ENCODE measurements around the gene TRIM50. TPM values are rescaled to one million over a fixed set of nuclear protein-coding genes. Genes with fewer than 3 reads are reported as not detected.
A peak's percentile ranks its signal among the peaks of the same experiment; 100 is the strongest.
"Not testable (repeated sequence)": the region's sequence is repeated elsewhere in the genome, so short reads cannot be mapped to it uniquely, and the experiment has no call there.

Gene TRIM50
- total and polyA plus RNA-seq, 11 donors: 0.08 to 0.72 (median 0.31) TPM; not detected in 6

DNA sequence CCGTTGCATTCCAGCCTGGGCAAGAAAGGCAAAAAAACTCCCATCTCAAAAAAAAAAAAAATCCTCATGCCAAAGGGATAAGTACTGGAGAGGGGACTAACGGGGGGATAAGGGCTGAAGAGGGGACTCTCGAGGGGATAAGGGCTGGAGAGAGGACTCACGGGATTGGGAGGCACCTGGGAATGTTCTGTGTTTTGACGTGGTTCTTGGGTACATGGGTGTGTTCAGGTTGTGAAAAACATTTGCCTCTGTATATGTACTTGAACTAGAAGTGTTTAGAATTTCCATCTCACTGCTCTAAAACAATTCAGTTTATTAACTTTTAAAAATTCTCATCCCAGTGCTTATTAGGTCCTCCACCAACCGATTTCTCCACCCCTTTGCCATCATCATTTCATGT, 4.6 kb upstream of the TRIM50 start:
- DNase-seq (no peak), ATAC-seq (no peak)
- intact Hi-C loops (cut with DNase I): no loop called here

DNA sequence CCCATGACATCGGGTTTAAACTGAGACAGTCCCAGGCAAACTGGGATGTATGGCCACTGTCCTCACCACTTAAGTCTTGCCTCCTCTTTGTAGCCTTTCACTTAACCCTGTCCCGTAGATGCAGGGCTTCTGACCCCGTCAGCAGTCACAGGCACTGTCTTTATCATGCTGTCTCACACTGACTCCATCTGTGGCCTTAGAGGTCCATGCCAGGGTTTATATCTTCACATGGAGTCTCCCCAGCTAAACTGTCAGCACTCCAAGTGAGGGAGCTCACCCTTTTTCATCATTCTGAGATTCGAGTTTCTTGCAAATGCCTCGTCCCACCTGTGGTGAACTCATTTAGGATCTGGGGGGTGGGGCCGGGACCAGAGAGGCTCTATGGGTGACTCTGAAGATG, 2.9 kb upstream of the TRIM50 start:
- Histone ChIP-seq H3K4me3 (no peak overlapping the region), H3K36me3 (no peaks in the 10 kb centered on the region), H3K9me3 (no peaks in the 10 kb centered on the region), H3K27me3 (peaks cover 0 to 4% (median 0%) of the 10 kb centered on the region in 9 donors), H3K4me1 (peaks cover 0 to 21% (median 0%) of the 10 kb centered on the region in 12 donors), H3K27ac (peak overlapping the region in 1 of 12 donors; percentile 63)
- ATAC-seq (no peak), DNase-seq (no peak)
- intact Hi-C loops (cut with DNase I): no loop called here
- TF ChIP-seq, protein P1, sequence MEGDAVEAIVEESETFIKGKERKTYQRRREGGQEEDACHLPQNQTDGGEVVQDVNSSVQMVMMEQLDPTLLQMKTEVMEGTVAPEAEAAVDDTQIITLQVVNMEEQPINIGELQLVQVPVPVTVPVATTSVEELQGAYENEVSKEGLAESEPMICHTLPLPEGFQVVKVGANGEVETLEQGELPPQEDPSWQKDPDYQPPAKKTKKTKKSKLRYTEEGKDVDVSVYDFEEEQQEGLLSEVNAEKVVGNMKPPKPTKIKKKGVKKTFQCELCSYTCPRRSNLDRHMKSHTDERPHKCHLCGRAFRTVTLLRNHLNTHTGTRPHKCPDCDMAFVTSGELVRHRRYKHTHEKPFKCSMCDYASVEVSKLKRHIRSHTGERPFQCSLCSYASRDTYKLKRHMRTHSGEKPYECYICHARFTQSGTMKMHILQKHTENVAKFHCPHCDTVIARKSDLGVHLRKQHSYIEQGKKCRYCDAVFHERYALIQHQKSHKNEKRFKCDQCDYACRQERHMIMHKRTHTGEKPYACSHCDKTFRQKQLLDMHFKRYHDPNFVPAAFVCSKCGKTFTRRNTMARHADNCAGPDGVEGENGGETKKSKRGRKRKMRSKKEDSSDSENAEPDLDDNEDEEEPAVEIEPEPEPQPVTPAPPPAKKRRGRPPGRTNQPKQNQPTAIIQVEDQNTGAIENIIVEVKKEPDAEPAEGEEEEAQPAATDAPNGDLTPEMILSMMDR (IDR thresholded peaks at IDR 0.05): no peak
- TF ChIP-seq POLR2A (IDR thresholded peaks at IDR 0.05): no peak
- 53 to 72% (median 56%) methylated on average over 6 of the region's 6 CpGs for WGBS, 4 donors

More for the DNA sequence above, 4.6 kb upstream of the TRIM50 start:
- Histone ChIP-seq H3K9me3 (no peaks in the 10 kb centered on the region), H3K4me1 (peaks cover 0 to 21% (median 0%) of the 10 kb centered on the region in 12 donors), H3K27ac (no peak overlapping the region), H3K4me3 (no peak overlapping the region), H3K27me3 (peaks cover 0 to 4% (median 0%) of the 10 kb centered on the region in 9 donors), H3K36me3 (no peaks in the 10 kb centered on the region)
- TF ChIP-seq, protein P1 (IDR thresholded peaks at IDR 0.05): no peak
- TF ChIP-seq POLR2A (IDR thresholded peaks at IDR 0.05): no peak
- 66 to 79% (median 71%) methylated on average over 6 of the region's 6 CpGs for WGBS, 4 donors

DNA sequence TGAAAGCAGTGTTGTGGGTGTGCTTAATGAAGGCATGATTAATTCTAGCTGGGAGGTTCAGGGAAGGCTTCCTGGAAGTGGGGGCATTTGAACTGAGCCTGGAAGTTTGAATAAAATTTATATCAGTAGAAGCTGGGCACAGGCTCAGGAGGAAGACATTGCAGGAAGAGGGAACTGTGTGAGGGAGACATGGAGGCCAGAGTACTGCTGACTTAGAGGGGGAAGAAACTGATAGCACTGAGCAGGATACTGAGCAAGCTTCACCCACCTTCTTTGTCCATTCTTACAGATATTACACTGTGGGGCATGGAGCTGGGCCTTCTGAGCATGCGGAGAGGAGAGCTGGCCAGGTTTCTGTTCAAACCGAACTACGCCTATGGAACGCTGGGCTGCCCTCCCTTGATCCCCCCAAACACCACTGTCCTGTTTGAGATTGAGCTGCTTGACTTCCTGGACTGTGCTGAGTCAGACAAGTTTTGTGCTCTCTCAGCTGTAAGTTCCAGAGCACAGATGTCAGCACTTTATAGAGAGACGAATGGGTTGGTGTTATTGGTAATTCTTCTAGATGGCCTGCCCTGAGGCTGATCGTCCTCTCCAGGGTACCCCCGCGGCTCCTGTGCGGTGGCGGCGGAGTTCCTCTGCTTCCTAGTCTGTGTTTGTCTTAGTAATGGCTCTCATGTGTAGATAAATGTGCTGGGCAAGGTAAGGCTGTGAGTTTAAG, 2.1 kb upstream of the TRIM50 start:
- intact Hi-C loops (cut with DNase I): no loop called here
- peaks cover 0 to 4% (median 0%) of the 10 kb centered on the region in 9 donors for H3K27me3 ChIP-seq
- no peaks in the 10 kb centered on the region for H3K9me3 ChIP-seq
- TF ChIP-seq, protein P1 (IDR thresholded peaks at IDR 0.05): no peak
- no peak for TF ChIP-seq POLR2A (IDR thresholded peaks at IDR 0.05)
- no peak overlapping the region for H3K4me3 ChIP-seq
- H3K36me3 ChIP-seq: no peaks in the 10 kb centered on the region
- peak overlapping the region in 1 of 12 donors; percentile 63 for H3K27ac ChIP-seq
- H3K4me1 ChIP-seq: peaks cover 0 to 21% (median 0%) of the 10 kb centered on the region in 12 donors
- 24 to 51% (median 39%) methylated on average over 11 of the region's 11 CpGs for WGBS, 4 donors
- DNase-seq: peak in 1 of 5 donors; percentile 24
- peak in 3 of 4 donors; percentile 41 to 80 (median 72) for ATAC-seq

DNA sequence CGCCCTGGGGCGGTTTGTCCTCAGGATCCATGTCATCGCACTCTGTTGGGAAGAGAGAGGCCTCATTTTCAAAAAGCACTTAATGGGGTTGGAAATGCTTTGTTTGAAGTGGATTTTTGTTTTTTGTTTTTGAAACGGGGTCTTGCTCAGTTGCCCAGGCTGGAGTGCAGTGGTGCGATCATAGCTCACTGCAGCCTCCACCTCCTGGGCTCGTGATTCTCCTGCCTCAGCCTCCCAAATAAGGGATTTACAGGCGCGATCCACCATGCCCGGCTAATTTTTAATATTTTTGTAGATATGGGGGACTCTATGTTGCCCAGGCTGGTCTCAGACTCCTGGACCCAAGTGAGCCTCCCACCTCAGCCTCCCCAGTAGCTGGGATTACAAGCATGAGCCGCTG, 814 bp upstream of the TRIM50 start:
- no peaks in the 10 kb centered on the region for H3K9me3 ChIP-seq
- H3K27me3 ChIP-seq: peaks cover 0 to 4% (median 0%) of the 10 kb centered on the region in 9 donors
- 91 to 98% (median 95%) methylated on average over 7 to 10 of the region's 10 CpGs for WGBS, 4 donors
- no peak overlapping the region for H3K27ac ChIP-seq
- no peak overlapping the region for H3K4me3 ChIP-seq
- TF ChIP-seq POLR2A (IDR thresholded peaks at IDR 0.05): no peak
- TF ChIP-seq, protein P1 (IDR thresholded peaks at IDR 0.05): no peak
- ATAC-seq: no peak
- no peaks in the 10 kb centered on the region for H3K36me3 ChIP-seq
- DNase-seq: no peak
- intact Hi-C loops (cut with DNase I): no loop called here
- H3K4me1 ChIP-seq: peaks cover 0 to 30% (median 0%) of the 10 kb centered on the region in 12 donors

DNA sequence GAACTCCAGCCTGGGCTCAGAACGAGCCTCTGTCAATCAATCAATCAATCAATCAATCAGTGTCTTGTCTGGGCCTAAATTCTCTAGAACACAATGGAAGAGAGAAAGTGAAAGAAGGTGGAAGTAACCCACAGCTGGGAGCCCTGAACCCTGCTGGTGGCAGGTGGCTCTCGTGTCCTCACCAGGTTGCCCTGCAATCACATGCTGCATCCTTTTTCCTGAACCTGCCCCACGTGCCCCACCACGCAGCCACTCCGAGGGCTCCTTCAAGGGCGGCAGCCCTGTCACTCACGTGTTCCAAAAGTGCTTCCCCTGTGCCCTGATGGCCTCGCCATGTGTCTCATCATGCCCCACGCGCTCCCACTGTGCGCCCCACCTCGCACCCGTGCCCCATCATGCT, 433 bp downstream of the TRIM50 start:
- H3K9me3 ChIP-seq; intact Hi-C loops (cut with DNase I); H3K27ac ChIP-seq; DNase-seq; H3K27me3 ChIP-seq; H3K4me3 ChIP-seq; ATAC-seq; H3K36me3 ChIP-seq: not testable (repeated sequence)
- 84 to 92% (median 89%) methylated on average over 8 to 13 of the region's 13 CpGs for WGBS, 4 donors
- peaks cover 0 to 32% (median 0%) of the 10 kb centered on the region in 12 donors for H3K4me1 ChIP-seq

DNA sequence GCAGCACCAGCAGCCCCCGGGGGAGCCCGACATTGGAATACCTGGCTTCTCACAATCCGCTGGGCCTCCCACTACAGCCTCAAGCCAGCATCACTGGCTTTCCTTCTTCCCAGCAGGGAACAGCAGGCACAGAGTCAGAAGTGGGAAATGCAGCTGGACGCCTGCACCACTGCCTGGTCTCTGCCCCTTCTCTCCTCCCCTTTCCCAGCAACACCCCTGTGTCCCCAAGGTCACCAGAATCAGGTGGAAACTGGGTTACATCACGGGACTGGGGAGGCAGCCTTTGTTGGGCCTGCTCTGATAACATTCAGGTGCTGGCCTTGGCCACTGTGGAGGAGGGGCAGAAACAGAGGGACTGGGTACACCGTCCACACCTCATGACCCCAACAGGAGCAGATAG, 2.5 kb downstream of the TRIM50 start:
- H3K4me1 ChIP-seq: peaks cover 0 to 20% (median 0%) of the 10 kb centered on the region in 12 donors
- intact Hi-C loops (cut with DNase I); H3K36me3 ChIP-seq; DNase-seq; H3K9me3 ChIP-seq; H3K27me3 ChIP-seq; H3K27ac ChIP-seq; H3K4me3 ChIP-seq; ATAC-seq: not testable (repeated sequence)
- WGBS, 4 donors: 82 to 94% (median 91%) methylated on average over 5 to 6 of the region's 6 CpGs

Data from heart left ventricle (tissue), 16 donors.